ENCODE measurements around the gene KIF1B.

DNA sequence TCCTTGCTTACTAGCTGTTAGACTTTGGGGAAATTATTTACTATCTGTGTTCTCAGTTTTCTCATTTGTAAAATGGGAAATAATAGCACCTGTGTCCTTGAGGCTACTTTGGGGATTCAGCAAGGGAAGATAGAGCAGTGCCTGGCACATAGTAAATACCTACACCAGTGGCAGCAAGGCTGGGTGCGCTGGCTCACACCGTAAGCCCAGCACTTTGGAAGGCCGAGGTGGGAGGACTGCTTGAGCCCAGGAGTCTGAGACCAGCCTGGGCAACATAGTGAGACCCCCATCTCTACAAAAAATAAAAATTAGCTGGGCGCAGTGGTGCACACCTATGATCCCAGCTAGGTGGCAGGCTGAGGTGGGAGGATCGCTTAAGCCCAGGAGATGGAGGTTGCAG, 211.3 kb downstream of the KIF1B start:
- no peak for TF ChIP-seq POLR2A (IDR thresholded peaks at IDR 0.05)
- TF ChIP-seq, protein P1, sequence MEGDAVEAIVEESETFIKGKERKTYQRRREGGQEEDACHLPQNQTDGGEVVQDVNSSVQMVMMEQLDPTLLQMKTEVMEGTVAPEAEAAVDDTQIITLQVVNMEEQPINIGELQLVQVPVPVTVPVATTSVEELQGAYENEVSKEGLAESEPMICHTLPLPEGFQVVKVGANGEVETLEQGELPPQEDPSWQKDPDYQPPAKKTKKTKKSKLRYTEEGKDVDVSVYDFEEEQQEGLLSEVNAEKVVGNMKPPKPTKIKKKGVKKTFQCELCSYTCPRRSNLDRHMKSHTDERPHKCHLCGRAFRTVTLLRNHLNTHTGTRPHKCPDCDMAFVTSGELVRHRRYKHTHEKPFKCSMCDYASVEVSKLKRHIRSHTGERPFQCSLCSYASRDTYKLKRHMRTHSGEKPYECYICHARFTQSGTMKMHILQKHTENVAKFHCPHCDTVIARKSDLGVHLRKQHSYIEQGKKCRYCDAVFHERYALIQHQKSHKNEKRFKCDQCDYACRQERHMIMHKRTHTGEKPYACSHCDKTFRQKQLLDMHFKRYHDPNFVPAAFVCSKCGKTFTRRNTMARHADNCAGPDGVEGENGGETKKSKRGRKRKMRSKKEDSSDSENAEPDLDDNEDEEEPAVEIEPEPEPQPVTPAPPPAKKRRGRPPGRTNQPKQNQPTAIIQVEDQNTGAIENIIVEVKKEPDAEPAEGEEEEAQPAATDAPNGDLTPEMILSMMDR (IDR thresholded peaks at IDR 0.05 in 8 of 11, conservative IDR thresholded peaks at IDR 0.05 in 3 of 11), result no peak
